22Rv1 (cell line): Measurements from ENCODE around the gene THRB.
"Not testable (repeated sequence)": the region's sequence is repeated elsewhere in the genome, so short reads cannot be mapped to it uniquely, and the experiment has no call there.

Experiments used
- ZFX ChIP-seq: fragments of 450-650 bp; IDR thresholded peaks from 2 replicates; pipeline ENCODE4 v1.6.1; 2017; ENCODE audit warnings: antibody characterized with exemption, borderline replicate concordance
- TF ChIP-seq, protein P1 (sequence below): fragments of 450-650 bp; IDR thresholded peaks from 2 replicates; pipeline ENCODE4 v1.5.1; 2017; ENCODE audit warnings: mild to moderate bottlenecking

GRCh38 chr3:24398712-24399111, 95.9 kb downstream of the THRB start:
- TF ChIP-seq, protein P1, sequence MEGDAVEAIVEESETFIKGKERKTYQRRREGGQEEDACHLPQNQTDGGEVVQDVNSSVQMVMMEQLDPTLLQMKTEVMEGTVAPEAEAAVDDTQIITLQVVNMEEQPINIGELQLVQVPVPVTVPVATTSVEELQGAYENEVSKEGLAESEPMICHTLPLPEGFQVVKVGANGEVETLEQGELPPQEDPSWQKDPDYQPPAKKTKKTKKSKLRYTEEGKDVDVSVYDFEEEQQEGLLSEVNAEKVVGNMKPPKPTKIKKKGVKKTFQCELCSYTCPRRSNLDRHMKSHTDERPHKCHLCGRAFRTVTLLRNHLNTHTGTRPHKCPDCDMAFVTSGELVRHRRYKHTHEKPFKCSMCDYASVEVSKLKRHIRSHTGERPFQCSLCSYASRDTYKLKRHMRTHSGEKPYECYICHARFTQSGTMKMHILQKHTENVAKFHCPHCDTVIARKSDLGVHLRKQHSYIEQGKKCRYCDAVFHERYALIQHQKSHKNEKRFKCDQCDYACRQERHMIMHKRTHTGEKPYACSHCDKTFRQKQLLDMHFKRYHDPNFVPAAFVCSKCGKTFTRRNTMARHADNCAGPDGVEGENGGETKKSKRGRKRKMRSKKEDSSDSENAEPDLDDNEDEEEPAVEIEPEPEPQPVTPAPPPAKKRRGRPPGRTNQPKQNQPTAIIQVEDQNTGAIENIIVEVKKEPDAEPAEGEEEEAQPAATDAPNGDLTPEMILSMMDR: not testable (repeated sequence)
- TF ChIP-seq ZFX: not testable (repeated sequence)
